Peyer's patch (tissue), 4 donors: Measurements from ENCODE around the gene SCRG1. TPM values are rescaled to one million over a fixed set of nuclear protein-coding genes. Genes with fewer than 3 reads are reported as not detected.

Experiments
- DNase-seq, 3 donors: peaks; one replicate each; pipeline ENCODE4 v3.0.0-alpha.2; 2017 to 2019
- H3K27ac ChIP-seq, 4 donors: fragments of 200-600 bp; sonication (generic); one replicate each; pipeline ENCODE4 v1.5.1; 2016 to 2019
- H3K27me3 ChIP-seq, 2 donors: fragments of 200-600 bp; sonication (generic); one replicate each; pipeline ENCODE4 v1.5.1; 2019
- H3K36me3 ChIP-seq, 3 donors: fragments of 200-600 bp; sonication (generic); one replicate each; pipeline ENCODE4 v1.5.1; 2016 to 2019
- H3K4me1 ChIP-seq, 4 donors: fragments of 200-600 bp; sonication (generic); one replicate each; pipeline ENCODE4 v1.5.1; 2016 to 2019
- H3K4me3 ChIP-seq, 4 donors: fragments of 200-600 bp; sonication (generic); 1 replicate in 3 of 4; 2 replicates in 1 of 4; pipeline ENCODE4 v1.5.1; 2016 to 2019; ENCODE audit warnings: mild to moderate bottlenecking in 1 of 4
- H3K9me3 ChIP-seq, 4 donors: fragments of 200-600 bp; sonication (generic); one replicate each; pipeline ENCODE4 v1.5.1; 2016 to 2019; ENCODE audit warnings: mild to moderate bottlenecking in 1 of 4
- POLR2A ChIP-seq, 2 donors: fragments of 450-650 bp; IDR thresholded peaks; one replicate each; pipeline ENCODE4 v1.5.1; 2017; ENCODE audit warnings: antibody characterized with exemption in 2 of 2, mild to moderate bottlenecking in 2 of 2, moderate library complexity in 2 of 2
- total RNA-seq, 4 donors: library from RNA; depleted of rRNA; stranded (reverse); fragments of >200 nt; gene quantifications; one replicate each; pipeline ENCODE4 v1.1.0, GENCODE V29; 2016
- TF ChIP-seq, protein P1 (sequence below), 6 experiments: fragments of 450-650 bp in 4 of 6; fragments of 200-600 bp in 2 of 6; sonication (generic) in 1 of 6; IDR thresholded peaks; one replicate each; pipeline ENCODE4 v1.5.1; 2017 to 2019; ENCODE audit warnings: antibody characterized with exemption in 6 of 6, mild to moderate bottlenecking in 3 of 6, moderate library complexity in 1 of 6

The SCRG1 gene
- total RNA-seq, 4 donors from 2014 or later: not detected

DNA sequence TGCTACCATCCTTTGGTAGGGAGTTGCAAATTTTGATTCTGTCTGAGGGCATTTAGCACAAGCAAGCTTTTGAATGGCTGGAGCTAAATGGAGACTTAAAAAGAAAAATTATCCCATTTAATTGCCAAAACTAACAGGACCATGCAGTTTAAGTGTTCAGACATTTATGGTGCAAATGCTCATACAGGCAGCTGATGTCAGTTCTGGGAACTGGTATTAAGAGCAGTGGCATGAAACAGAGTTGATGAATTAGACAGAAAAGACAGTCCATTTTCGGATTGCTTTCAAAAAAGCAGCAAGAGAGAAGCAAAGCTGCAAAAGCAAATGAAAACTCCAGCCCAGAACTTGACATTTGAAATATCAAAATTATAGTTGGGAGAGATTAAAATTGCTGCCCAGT, 1.3 kb downstream of the SCRG1 start:
- Histone ChIP-seq H3K36me3 (peaks cover 0 to 5% (median 0%) of the 10 kb centered on the region in 3 donors), H3K4me1 (no peaks in the 10 kb centered on the region), H3K4me3 (no peak overlapping the region), H3K27me3 (no peaks in the 10 kb centered on the region), H3K9me3 (no peaks in the 10 kb centered on the region), H3K27ac (no peak overlapping the region)
- TF ChIP-seq, protein P1, sequence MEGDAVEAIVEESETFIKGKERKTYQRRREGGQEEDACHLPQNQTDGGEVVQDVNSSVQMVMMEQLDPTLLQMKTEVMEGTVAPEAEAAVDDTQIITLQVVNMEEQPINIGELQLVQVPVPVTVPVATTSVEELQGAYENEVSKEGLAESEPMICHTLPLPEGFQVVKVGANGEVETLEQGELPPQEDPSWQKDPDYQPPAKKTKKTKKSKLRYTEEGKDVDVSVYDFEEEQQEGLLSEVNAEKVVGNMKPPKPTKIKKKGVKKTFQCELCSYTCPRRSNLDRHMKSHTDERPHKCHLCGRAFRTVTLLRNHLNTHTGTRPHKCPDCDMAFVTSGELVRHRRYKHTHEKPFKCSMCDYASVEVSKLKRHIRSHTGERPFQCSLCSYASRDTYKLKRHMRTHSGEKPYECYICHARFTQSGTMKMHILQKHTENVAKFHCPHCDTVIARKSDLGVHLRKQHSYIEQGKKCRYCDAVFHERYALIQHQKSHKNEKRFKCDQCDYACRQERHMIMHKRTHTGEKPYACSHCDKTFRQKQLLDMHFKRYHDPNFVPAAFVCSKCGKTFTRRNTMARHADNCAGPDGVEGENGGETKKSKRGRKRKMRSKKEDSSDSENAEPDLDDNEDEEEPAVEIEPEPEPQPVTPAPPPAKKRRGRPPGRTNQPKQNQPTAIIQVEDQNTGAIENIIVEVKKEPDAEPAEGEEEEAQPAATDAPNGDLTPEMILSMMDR (IDR thresholded peaks at IDR 0.05): no peak
- TF ChIP-seq POLR2A (IDR thresholded peaks at IDR 0.05): no peak
- no peak for DNase-seq

DNA sequence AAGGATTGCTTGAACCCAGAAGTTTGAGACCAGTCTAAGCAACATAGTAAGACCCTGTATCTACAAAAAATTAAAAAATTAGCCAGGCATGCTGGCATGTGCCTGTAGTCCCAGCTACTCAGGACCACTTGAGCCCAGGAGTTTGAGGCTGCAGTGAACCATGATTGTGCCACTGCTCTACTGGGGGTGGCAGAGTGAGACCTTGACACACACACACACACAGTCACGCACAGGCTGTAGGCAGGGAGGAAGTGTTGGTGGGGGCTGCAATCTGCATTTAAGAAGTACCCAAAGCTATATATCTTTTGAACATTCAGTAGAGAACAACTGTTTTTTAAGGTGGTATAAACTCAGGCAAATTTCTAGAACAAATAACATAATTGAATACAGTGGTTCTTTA, 7.2 kb downstream of the SCRG1 start:
- H3K4me3 ChIP-seq: no peak overlapping the region
- TF ChIP-seq, protein P1 (IDR thresholded peaks at IDR 0.05): no peak
- TF ChIP-seq POLR2A (IDR thresholded peaks at IDR 0.05): no peak
- DNase-seq: no peak

DNA sequence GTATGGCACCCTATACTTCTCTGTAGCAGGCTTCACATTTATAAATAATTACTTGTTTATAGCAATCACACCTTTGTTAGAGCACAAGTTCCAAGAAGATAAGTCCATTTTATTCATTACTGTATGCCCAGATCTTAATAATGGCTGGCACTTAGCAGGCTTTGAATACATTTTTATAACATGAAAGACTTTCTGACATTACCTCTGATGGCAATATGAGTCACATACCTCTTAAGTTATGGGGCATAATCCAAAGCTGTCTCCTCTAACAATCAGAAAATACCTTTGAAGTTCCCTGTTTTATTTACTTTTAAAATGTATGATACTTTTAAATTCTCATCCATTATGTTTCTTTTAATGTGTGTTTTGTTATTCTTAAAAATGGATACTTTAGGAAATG, 12.2 kb downstream of the SCRG1 start:
- TF ChIP-seq, protein P1 (IDR thresholded peaks at IDR 0.05): no peak
- no peak for TF ChIP-seq POLR2A (IDR thresholded peaks at IDR 0.05)
- Histone ChIP-seq H3K36me3 (no peaks in the 10 kb centered on the region), H3K4me1 (no peaks in the 10 kb centered on the region), H3K4me3 (no peak overlapping the region), H3K9me3 (no peaks in the 10 kb centered on the region), H3K27me3 (no peaks in the 10 kb centered on the region), H3K27ac (no peak overlapping the region)
- no peak for DNase-seq

More for the DNA sequence above, 7.2 kb downstream of the SCRG1 start:
- no peaks in the 10 kb centered on the region for H3K27me3 ChIP-seq
- no peaks in the 10 kb centered on the region for H3K4me1 ChIP-seq
- H3K36me3 ChIP-seq: peaks cover 0 to 8% (median 0%) of the 10 kb centered on the region in 3 donors
- no peaks in the 10 kb centered on the region for H3K9me3 ChIP-seq
- H3K27ac ChIP-seq: no peak overlapping the region

DNA sequence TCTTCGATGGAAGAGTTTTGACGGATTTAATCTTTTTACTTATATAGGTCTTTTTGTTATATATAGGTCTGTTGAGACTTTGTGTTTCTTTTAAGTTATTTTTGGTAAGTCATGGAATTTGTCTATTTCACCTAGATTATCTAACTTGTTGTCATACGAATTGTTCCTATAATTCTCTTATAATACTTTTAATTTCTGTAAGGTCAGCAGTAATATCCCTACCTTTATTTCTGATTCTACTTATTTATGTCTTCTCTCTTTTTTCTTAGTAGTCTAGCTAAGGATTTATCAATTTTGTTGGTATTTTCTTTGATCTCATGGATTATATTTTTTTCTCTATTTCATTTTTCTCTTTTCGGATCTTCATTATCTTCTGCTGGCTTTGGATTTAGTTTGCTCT, 16.6 kb downstream of the SCRG1 start:
- no peak for DNase-seq
- TF ChIP-seq, protein P1 (IDR thresholded peaks at IDR 0.05): no peak
- TF ChIP-seq POLR2A (IDR thresholded peaks at IDR 0.05): no peak
- H3K4me3 ChIP-seq: no peak overlapping the region

DNA sequence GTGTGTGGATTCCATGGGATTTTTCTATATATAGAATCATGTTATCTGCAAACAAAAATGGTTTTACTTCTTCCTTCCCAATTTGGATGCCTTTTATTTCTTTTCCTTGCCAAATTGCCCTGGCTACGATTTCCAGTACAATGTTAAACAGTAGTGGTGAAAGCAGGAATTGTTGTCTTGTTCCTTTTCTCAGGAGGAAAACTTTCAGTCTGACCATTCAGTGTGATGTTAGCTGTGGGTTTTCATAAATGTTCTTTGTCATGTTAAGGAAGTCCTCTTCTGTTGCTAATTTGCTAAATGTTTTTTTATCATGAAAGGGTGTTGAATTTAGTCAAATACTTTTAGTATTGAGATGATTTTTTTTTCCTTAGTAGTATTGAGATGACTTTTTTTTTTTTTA, 17.3 kb downstream of the SCRG1 start:
- no peak for DNase-seq
- no peak overlapping the region for H3K4me3 ChIP-seq
- H3K27ac ChIP-seq: no peak overlapping the region
- H3K27me3 ChIP-seq: no peaks in the 10 kb centered on the region
- TF ChIP-seq POLR2A (IDR thresholded peaks at IDR 0.05): no peak
- TF ChIP-seq, protein P1 (IDR thresholded peaks at IDR 0.05): no peak
- H3K9me3 ChIP-seq: no peaks in the 10 kb centered on the region
- no peaks in the 10 kb centered on the region for H3K36me3 ChIP-seq
- H3K4me1 ChIP-seq: no peaks in the 10 kb centered on the region

More for the DNA sequence above, 16.6 kb downstream of the SCRG1 start:
- Histone ChIP-seq H3K36me3 (no peaks in the 10 kb centered on the region), H3K9me3 (no peaks in the 10 kb centered on the region), H3K4me1 (no peaks in the 10 kb centered on the region), H3K27me3 (no peaks in the 10 kb centered on the region), H3K27ac (no peak overlapping the region)

DNA sequence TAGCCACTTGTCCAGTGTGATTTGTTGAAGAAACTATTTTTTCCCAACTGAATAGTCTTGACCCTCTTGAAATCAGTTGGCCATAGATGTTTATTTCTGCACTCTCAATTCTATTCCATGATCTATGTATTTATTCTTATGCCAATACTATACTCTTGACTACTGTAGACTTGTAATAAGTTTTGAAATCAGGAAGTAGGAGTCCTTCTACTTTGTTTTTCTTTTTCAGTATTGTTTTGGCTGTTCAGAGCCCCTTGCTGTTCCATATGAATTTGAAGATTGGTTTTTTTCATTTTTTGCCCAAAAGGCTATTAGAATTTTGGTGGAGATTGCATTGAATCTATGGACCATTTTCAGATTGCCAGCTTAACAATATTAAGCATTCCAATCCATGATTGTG, 17.9 kb downstream of the SCRG1 start:
- no peak for DNase-seq
- no peaks in the 10 kb centered on the region for H3K36me3 ChIP-seq
- no peak for TF ChIP-seq POLR2A (IDR thresholded peaks at IDR 0.05)
- TF ChIP-seq, protein P1 (IDR thresholded peaks at IDR 0.05): no peak
- H3K4me1 ChIP-seq: no peaks in the 10 kb centered on the region
- no peaks in the 10 kb centered on the region for H3K27me3 ChIP-seq
- no peak overlapping the region for H3K27ac ChIP-seq
- H3K9me3 ChIP-seq: no peaks in the 10 kb centered on the region
- H3K4me3 ChIP-seq: no peak overlapping the region
